Spinal cord (tissue), 10 donors: ENCODE measurements around the gene PLA2G2D. TPM values are rescaled to one million over a fixed set of nuclear protein-coding genes. Genes with fewer than 3 reads are reported as not detected.

ENCODE experiments used
- DNase-seq, 6 donors: peaks; one replicate each; pipeline versions ENCODE4 v3.0.0 to v3.0.0-alpha.2; 2013 to 2015; ENCODE audit warnings: low spot score in 6 of 6, low read depth in 4 of 6
- H3K27ac ChIP-seq: one replicate; pipeline ENCODE4 v1.5.1; 2013; ENCODE audit warnings: low read depth, low read length, control low read depth
- H3K27me3 ChIP-seq: one replicate; pipeline ENCODE4 v1.6.1; 2013; ENCODE audit warnings: low read length; ENCODE audit not compliant: control insufficient read depth, insufficient read depth
- H3K36me3 ChIP-seq: one replicate; pipeline ENCODE4 v1.6.1; 2013; ENCODE audit warnings: low read length; ENCODE audit not compliant: control insufficient read depth, insufficient read depth
- H3K4me1 ChIP-seq: one replicate; pipeline ENCODE4 v1.6.1; 2013; ENCODE audit warnings: low read length; ENCODE audit not compliant: control insufficient read depth, insufficient read depth
- H3K4me3 ChIP-seq: one replicate; pipeline ENCODE4 v1.5.1; 2013; ENCODE audit warnings: low read depth, low read length, control low read depth
- H3K9me3 ChIP-seq: one replicate; pipeline ENCODE4 v1.6.1; 2013; ENCODE audit warnings: low read length; ENCODE audit not compliant: control insufficient read depth, insufficient read depth
- WGBS: methylation state at CpG from one replicate; pipeline ENCODE4 v1.1.5; 2013; ENCODE audit warnings: missing lambda C conversion rate; ENCODE audit not compliant: insufficient coverage; 5-methylcytosine and 5-hydroxymethylcytosine counted together
- polyA plus RNA-seq, 2 donors: library from polyadenylated mRNA; unstranded; fragments of 120-200 nt; gene quantifications; one replicate each; pipeline ENCODE4 v1.2.1, GENCODE V29; 2013; ENCODE audit not compliant: insufficient read length in 2 of 2
- total RNA-seq, 2 donors: library from RNA; depleted of rRNA in 1 of 2; stranded (reverse); fragments of 120-200 nt in 1 of 2; fragments of >200 nt in 1 of 2; gene quantifications; one replicate each; pipeline versions ENCODE4 v1.2.3 to v1.2.4, GENCODE V29; 2013 to 2014
- donor health status: healthy.

PLA2G2D gene
- total and polyA plus RNA-seq, 4 donors = 0.10 to 0.18 TPM; not detected in 2

DNA sequence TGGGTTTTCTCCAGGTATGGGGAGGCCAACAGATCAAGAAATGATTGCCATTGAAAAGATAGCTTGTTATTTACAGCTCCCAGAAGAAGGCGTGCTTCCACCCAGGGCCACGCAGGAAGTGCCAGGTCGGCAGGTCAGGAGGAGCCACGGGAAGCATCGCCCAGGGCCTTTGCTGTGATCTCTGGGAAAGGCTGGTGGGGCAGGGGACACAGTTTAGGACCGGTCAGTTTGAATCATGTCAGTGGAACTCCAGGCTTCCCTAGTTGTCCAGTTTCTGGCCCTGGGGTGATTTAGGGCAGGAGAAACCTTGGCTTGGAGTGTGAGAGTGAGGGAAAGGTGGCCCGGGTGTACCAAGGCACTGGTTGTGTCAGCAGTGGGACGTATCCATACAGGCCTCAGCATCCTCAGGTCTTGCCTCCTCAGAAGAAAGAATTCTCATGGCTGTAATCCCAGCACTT is 38.0 kb downstream of the PLA2G2D start:
- DNase-seq = no peak
- H3K27ac ChIP-seq = no peak overlapping the region
- no peak overlapping the region for H3K4me3 ChIP-seq
- H3K4me1 ChIP-seq = peaks cover 11% of the 10 kb centered on the region
- WGBS = 79% methylated on average over 8 of the region's 8 CpGs
- no peaks in the 10 kb centered on the region for H3K27me3 ChIP-seq
- no peaks in the 10 kb centered on the region for H3K36me3 ChIP-seq
- no peaks in the 10 kb centered on the region for H3K9me3 ChIP-seq

- DNase-seq = no peak
- H3K36me3 ChIP-seq = no peaks in the 10 kb centered on the region
- no peak overlapping the region for H3K27ac ChIP-seq
- H3K9me3 ChIP-seq = no peaks in the 10 kb centered on the region
- H3K27me3 ChIP-seq = no peaks in the 10 kb centered on the region
- peaks cover 11% of the 10 kb centered on the region for H3K4me1 ChIP-seq
- H3K4me3 ChIP-seq = no peak overlapping the region
- 62% methylated on average over 9 of the region's 20 CpGs for WGBS
Measured at GRCh38 chr1:20080441-20081352, 38.6 kb downstream of the PLA2G2D start.

DNA sequence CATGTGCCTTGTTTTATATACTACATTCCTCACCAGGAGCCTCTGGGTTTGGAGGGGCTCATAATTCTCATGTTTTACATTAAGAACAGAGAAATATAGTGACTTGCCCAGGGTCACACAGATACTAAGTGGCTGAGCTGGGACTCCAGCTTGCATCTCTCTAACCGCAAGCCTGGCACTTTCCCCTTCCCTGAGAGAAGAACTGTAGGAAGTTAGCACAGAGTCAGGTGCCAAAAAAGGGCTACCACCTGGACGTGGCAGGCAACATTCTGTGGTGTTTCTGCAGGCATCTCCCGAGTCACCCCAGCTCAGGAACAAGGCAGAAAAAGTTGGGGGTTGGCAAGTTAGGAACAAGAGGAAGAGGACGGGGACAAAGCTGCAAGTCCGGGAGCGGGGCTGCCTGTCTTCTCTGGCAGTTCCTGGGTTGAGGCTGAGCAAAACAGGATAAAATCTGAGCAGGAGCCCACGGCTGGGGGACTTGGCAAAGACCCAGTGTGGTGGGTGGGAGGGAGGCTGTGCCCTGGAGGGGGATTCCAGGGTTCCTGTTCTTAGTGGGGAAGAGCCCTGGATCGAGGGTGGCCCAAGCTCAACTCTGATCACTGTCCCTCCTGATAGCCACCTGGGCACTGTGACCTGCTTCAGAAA is 39.6 kb downstream of the PLA2G2D start:
- Histone ChIP-seq H3K4me3 (no peak overlapping the region), H3K27ac (no peak overlapping the region), H3K27me3 (no peaks in the 10 kb centered on the region), H3K36me3 (no peaks in the 10 kb centered on the region), H3K9me3 (no peaks in the 10 kb centered on the region), H3K4me1 (peaks cover 11% of the 10 kb centered on the region)
- no peak for DNase-seq
- WGBS = 80% methylated on average over 8 of the region's 8 CpGs

DNA sequence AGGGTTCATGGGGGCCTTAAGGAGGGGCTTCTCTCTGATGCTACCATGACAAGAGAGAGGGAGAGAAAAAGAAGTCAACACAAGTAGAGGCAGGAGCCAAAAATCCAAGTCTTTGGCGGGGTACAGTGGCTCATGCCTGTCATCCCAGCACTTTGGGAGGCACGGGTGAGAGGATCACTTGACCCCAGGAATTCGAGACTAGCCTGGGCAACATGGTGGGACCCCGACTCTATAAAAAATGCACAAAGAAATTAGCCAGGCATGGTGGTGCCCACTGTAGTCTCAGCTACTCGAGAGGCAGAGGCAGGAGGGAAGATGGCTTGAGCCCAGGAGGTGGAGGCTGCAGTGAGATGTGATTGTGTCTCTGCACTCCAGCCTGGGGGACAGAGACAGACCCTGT is 40.6 kb downstream of the PLA2G2D start:
- no peaks in the 10 kb centered on the region for H3K9me3 ChIP-seq
- WGBS = 94% methylated on average over 5 of the region's 5 CpGs

DNA sequence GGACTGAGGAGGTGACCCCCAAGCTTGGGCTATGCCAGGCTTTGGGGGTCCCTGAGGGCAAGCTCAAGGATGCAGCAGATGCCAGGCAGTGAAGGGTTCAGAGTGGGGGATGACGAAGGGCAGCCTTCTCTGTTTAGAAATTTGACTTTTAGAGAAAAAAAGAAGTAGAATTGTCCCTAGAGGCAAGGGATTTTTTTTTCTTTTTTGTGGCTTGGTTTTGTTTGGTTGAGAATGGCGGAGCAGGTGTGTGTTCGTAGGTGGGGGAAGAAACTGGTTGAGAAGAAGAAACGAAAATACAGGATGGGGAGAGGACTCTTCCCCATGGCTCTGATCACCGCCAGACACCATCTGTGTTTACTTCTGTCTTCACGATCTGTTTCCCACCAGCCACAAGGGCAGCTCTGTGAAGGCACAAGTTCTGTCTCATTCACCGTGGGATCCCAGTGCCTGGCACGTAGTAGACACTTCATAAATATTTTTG is 41.1 kb downstream of the PLA2G2D start:
- Histone ChIP-seq H3K36me3 (no peaks in the 10 kb centered on the region), H3K27ac (no peak overlapping the region), H3K4me3 (no peak overlapping the region), H3K4me1 (peaks cover 11% of the 10 kb centered on the region), H3K9me3 (no peaks in the 10 kb centered on the region), H3K27me3 (no peaks in the 10 kb centered on the region)
- 52% methylated on average over 4 of the region's 8 CpGs for WGBS
- DNase-seq = no peak

More for the DNA sequence above, 40.6 kb downstream of the PLA2G2D start:
- Histone ChIP-seq H3K27ac (no peak overlapping the region), H3K4me1 (peaks cover 11% of the 10 kb centered on the region), H3K27me3 (no peaks in the 10 kb centered on the region), H3K36me3 (no peaks in the 10 kb centered on the region), H3K4me3 (no peak overlapping the region)
- no peak for DNase-seq

- 100% methylated on average over 1 of the region's 5 CpGs for WGBS
- H3K9me3 ChIP-seq = no peaks in the 10 kb centered on the region
- H3K4me3 ChIP-seq = no peak overlapping the region
- peaks cover 11% of the 10 kb centered on the region for H3K4me1 ChIP-seq
- H3K27me3 ChIP-seq = no peaks in the 10 kb centered on the region
- DNase-seq = no peak
- no peaks in the 10 kb centered on the region for H3K36me3 ChIP-seq
- H3K27ac ChIP-seq = no peak overlapping the region
Measured at GRCh38 chr1:20076710-20077461, 42.5 kb downstream of the PLA2G2D start.

GRCh38 chr1:20076223-20076622 is 43.1 kb downstream of the PLA2G2D start:
- Histone ChIP-seq H3K27me3 (no peaks in the 10 kb centered on the region), H3K4me3 (no peak overlapping the region), H3K36me3 (no peaks in the 10 kb centered on the region), H3K9me3 (no peaks in the 10 kb centered on the region), H3K27ac (no peak overlapping the region), H3K4me1 (peaks cover 8% of the 10 kb centered on the region)
- DNase-seq = no peak
- 87% methylated on average over 4 of the region's 5 CpGs for WGBS

DNA sequence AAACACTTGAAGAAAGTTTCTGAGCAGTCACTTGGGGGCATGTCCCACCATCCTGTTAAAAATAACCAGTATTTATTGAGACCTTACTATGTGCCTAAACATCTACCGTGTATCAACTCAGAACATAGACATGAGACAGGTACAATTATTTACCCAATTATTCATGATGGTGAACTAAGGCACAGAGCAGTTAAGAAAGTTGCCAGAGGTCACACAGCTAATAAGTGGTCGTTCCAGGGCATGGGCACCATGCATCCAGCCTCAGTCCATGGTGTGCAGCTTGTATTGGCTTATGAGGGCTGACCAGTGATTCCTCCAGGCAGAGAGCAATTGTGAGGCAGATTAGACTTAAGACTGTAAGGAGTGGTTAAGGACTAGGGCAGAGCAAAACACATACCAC is 44.0 kb downstream of the PLA2G2D start:
- no peaks in the 10 kb centered on the region for H3K27me3 ChIP-seq
- no peak overlapping the region for H3K27ac ChIP-seq
- no peak overlapping the region for H3K4me3 ChIP-seq
- H3K36me3 ChIP-seq = no peaks in the 10 kb centered on the region
- peaks cover 2% of the 10 kb centered on the region for H3K4me1 ChIP-seq
- no peaks in the 10 kb centered on the region for H3K9me3 ChIP-seq
- 92% methylated on average over 1 of the region's 2 CpGs for WGBS
- no peak for DNase-seq

GRCh38 chr1:20074725-20075171 is 44.6 kb downstream of the PLA2G2D start:
- Histone ChIP-seq H3K27ac (no peak overlapping the region), H3K4me1 (peaks cover 8% of the 10 kb centered on the region), H3K36me3 (no peaks in the 10 kb centered on the region), H3K9me3 (no peaks in the 10 kb centered on the region), H3K27me3 (no peaks in the 10 kb centered on the region), H3K4me3 (no peak overlapping the region)
- no peak for DNase-seq
- WGBS = 84% methylated on average over 7 of the region's 8 CpGs
